NT2/D1 (cell line): ENCODE measurements around the gene WWC1.
"Not testable (repeated sequence)": the region's sequence is repeated elsewhere in the genome, so short reads cannot be mapped to it uniquely, and the experiment has no call there.

Experiments
- DNase-seq: peaks from one replicate; pipeline ENCODE4 v3.0.0-alpha.2; 2011; ENCODE audit warnings: low read depth, low spot score
- H3K27me3 ChIP-seq: 2 replicates; pipeline ENCODE4 v1.6.0; 2011; ENCODE audit warnings: mild to moderate bottlenecking; ENCODE audit not compliant: insufficient read length, insufficient read depth
- H3K36me3 ChIP-seq: 2 replicates; pipeline ENCODE4 v1.6.1; 2011; ENCODE audit warnings: mild to moderate bottlenecking, low read length, mixed read lengths; ENCODE audit not compliant: insufficient read depth, insufficient read length
- H3K4me1 ChIP-seq: 2 replicates; pipeline ENCODE4 v1.5.1; 2011; ENCODE audit not compliant: insufficient read depth, insufficient read length
- H3K4me3 ChIP-seq: 2 replicates; pipeline ENCODE4 v1.5.1; 2011; ENCODE audit warnings: low read depth; ENCODE audit not compliant: insufficient read length
- H3K9ac ChIP-seq: 2 replicates; pipeline ENCODE4 v1.6.0; 2011; ENCODE audit warnings: low read depth; ENCODE audit not compliant: insufficient read length
- H3K9me3 ChIP-seq: 2 replicates; pipeline ENCODE4 v1.5.1; 2011; ENCODE audit warnings: mild to moderate bottlenecking, low read length; ENCODE audit not compliant: insufficient read depth
- SUZ12 ChIP-seq: IDR thresholded peaks from 2 replicates; pipeline ENCODE4 v1.6.1; 2011; ENCODE audit not compliant: insufficient read length, insufficient read depth; ENCODE audit errors: extremely low read depth
- YY1 ChIP-seq: IDR thresholded peaks from 2 replicates; pipeline ENCODE4 v1.6.1; 2011; ENCODE audit not compliant: insufficient read length, insufficient read depth
- ZNF274 ChIP-seq: IDR thresholded peaks from 2 replicates; pipeline ENCODE4 v1.6.1; 2011; ENCODE audit warnings: mild to moderate bottlenecking, low read depth, low read length

The WWC1 gene

GRCh38 chr5:168273056-168273980 lies 18.1 kb upstream of the WWC1 start:
- H3K27me3 ChIP-seq = peaks cover 8% of the 10 kb centered on the region
- no peaks in the 10 kb centered on the region for H3K36me3 ChIP-seq
- H3K9me3 ChIP-seq = no peaks in the 10 kb centered on the region
- H3K4me1 ChIP-seq = peaks cover 3% of the 10 kb centered on the region
- no peak for TF ChIP-seq SUZ12
- no peak for TF ChIP-seq YY1
- TF ChIP-seq ZNF274 = no peak
- H3K9ac ChIP-seq = no peak overlapping the region
- H3K4me3 ChIP-seq = no peak overlapping the region
- DNase-seq = no peak

GRCh38 chr5:168274406-168274805 lies 17.0 kb upstream of the WWC1 start:
- no peaks in the 10 kb centered on the region for H3K36me3 ChIP-seq
- H3K9ac ChIP-seq = no peak overlapping the region
- H3K9me3 ChIP-seq = no peaks in the 10 kb centered on the region
- H3K4me1 ChIP-seq = no peaks in the 10 kb centered on the region
- DNase-seq = no peak
- no peak for TF ChIP-seq SUZ12
- no peak for TF ChIP-seq YY1
- TF ChIP-seq ZNF274 = no peak
- no peak overlapping the region for H3K4me3 ChIP-seq
- no peaks in the 10 kb centered on the region for H3K27me3 ChIP-seq

- H3K27me3 ChIP-seq = no peaks in the 10 kb centered on the region
- H3K4me1 ChIP-seq = no peaks in the 10 kb centered on the region
- no peak for TF ChIP-seq ZNF274
- TF ChIP-seq SUZ12 = no peak
- no peak for TF ChIP-seq YY1
- DNase-seq = no peak
- no peaks in the 10 kb centered on the region for H3K9me3 ChIP-seq
- H3K9ac ChIP-seq = no peak overlapping the region
- no peaks in the 10 kb centered on the region for H3K36me3 ChIP-seq
- H3K4me3 ChIP-seq = no peak overlapping the region
These were observed 15.5 kb upstream of the WWC1 start for GRCh38 chr5:168275940-168276339.

GRCh38 chr5:168282120-168282519 lies 9.3 kb upstream of the WWC1 start:
- Histone ChIP-seq H3K27me3 (no peaks in the 10 kb centered on the region), H3K9me3 (no peaks in the 10 kb centered on the region), H3K4me1 (peaks cover 4% of the 10 kb centered on the region), H3K4me3 (no peak overlapping the region), H3K9ac (no peak overlapping the region), H3K36me3 (no peaks in the 10 kb centered on the region)
- no peak for DNase-seq
- TF ChIP-seq SUZ12 (no peak), YY1 (no peak), ZNF274 (no peak)

- no peak overlapping the region for H3K9ac ChIP-seq
- H3K4me1 ChIP-seq = peaks cover 4% of the 10 kb centered on the region
- DNase-seq = no peak
- no peak overlapping the region for H3K4me3 ChIP-seq
- no peaks in the 10 kb centered on the region for H3K27me3 ChIP-seq
- H3K36me3 ChIP-seq = no peaks in the 10 kb centered on the region
- no peaks in the 10 kb centered on the region for H3K9me3 ChIP-seq
- TF ChIP-seq SUZ12 = no peak
- no peak for TF ChIP-seq ZNF274
- no peak for TF ChIP-seq YY1
These were observed 6.6 kb upstream of the WWC1 start for GRCh38 chr5:168284809-168285208.

- H3K4me1 ChIP-seq = peaks cover 4% of the 10 kb centered on the region
- no peak overlapping the region for H3K9ac ChIP-seq
These were observed 5.7 kb upstream of the WWC1 start for GRCh38 chr5:168285696-168286095.

GRCh38 chr5:168286386-168286785 lies 5.1 kb upstream of the WWC1 start:
- no peak for DNase-seq
- peaks cover 4% of the 10 kb centered on the region for H3K4me1 ChIP-seq
- no peaks in the 10 kb centered on the region for H3K36me3 ChIP-seq
- H3K9ac ChIP-seq = no peak overlapping the region
- TF ChIP-seq SUZ12 (no peak), ZNF274 (no peak), YY1 (no peak)
- H3K9me3 ChIP-seq = no peaks in the 10 kb centered on the region
- H3K4me3 ChIP-seq = no peak overlapping the region
- H3K27me3 ChIP-seq = no peaks in the 10 kb centered on the region

More at GRCh38 chr5:168285696-168286095, 5.7 kb upstream of the WWC1 start:
- no peak for TF ChIP-seq YY1
- TF ChIP-seq ZNF274 = no peak
- TF ChIP-seq SUZ12 = no peak
- Histone ChIP-seq H3K36me3 (no peaks in the 10 kb centered on the region), H3K27me3 (no peaks in the 10 kb centered on the region), H3K9me3 (no peaks in the 10 kb centered on the region), H3K4me3 (no peak overlapping the region)
- no peak for DNase-seq

GRCh38 chr5:168286863-168287262 lies 4.6 kb upstream of the WWC1 start:
- not testable (repeated sequence) for H3K9me3 ChIP-seq, H3K4me3 ChIP-seq, H3K4me1 ChIP-seq, H3K27me3 ChIP-seq, DNase-seq, H3K9ac ChIP-seq, H3K36me3 ChIP-seq
